NCI-H1105 treated with DMSO at 0.1 percent for 48 hours (cell line): ENCODE measurements around the gene SCAP.

ENCODE experiments used
- DNase-seq: peaks from one replicate; lab custom pipeline; 2025; lab: John Stamatoyannopoulos, UW

SCAP gene

GRCh38 chr3:47413751-47414150 lies 62.0 kb downstream of the SCAP start:
- DNase-seq, result no peak

GRCh38 chr3:47412842-47413520 lies 62.8 kb downstream of the SCAP start:
- no peak for DNase-seq

GRCh38 chr3:47412453-47412756 lies 63.3 kb downstream of the SCAP start:
- no peak for DNase-seq

GRCh38 chr3:47411696-47412452 lies 63.9 kb downstream of the SCAP start:
- no peak for DNase-seq

GRCh38 chr3:47410801-47411646 lies 64.7 kb downstream of the SCAP start:
- DNase-seq, result no peak

GRCh38 chr3:47410417-47410720 lies 65.4 kb downstream of the SCAP start:
- DNase-seq, result no peak

- no peak for DNase-seq
Observed at GRCh38 chr3:47409688-47410416, 65.9 kb downstream of the SCAP start.

GRCh38 chr3:47409284-47409683 lies 66.5 kb downstream of the SCAP start:
- no peak for DNase-seq

- DNase-seq, result no peak
Observed at GRCh38 chr3:47408839-47409229, 66.9 kb downstream of the SCAP start.

GRCh38 chr3:47407896-47408838 lies 67.6 kb downstream of the SCAP start:
- no peak for DNase-seq

GRCh38 chr3:47407237-47407636 lies 68.5 kb downstream of the SCAP start:
- DNase-seq, result no peak

- DNase-seq, result no peak
Observed at GRCh38 chr3:47406762-47407149, 69.0 kb downstream of the SCAP start.

- no peak for DNase-seq
Observed at GRCh38 chr3:47405820-47406761, 69.7 kb downstream of the SCAP start.

GRCh38 chr3:47404955-47405790 lies 70.6 kb downstream of the SCAP start:
- DNase-seq, result no peak

GRCh38 chr3:47404431-47404876 lies 71.3 kb downstream of the SCAP start:
- DNase-seq, result no peak

- DNase-seq, result no peak
Observed at GRCh38 chr3:47399531-47400270, 76.0 kb downstream of the SCAP start.

GRCh38 chr3:47399016-47399415 lies 76.7 kb downstream of the SCAP start:
- DNase-seq, result no peak

GRCh38 chr3:47398228-47398627 lies 77.5 kb downstream of the SCAP start:
- DNase-seq, result no peak
